SH-SY5Y (cell line): ENCODE results near the gene AK1.

Experiments
- GATA2 ChIP-seq: IDR thresholded peaks from 2 replicates; pipeline ENCODE4 v1.6.1; 2011; ENCODE audit warnings: mild to moderate bottlenecking, low read depth, low read length
- GATA3 ChIP-seq: IDR thresholded peaks from 2 replicates; pipeline ENCODE4 v1.6.1; 2011; ENCODE audit warnings: low read depth, mild to moderate bottlenecking, low read length, moderate library complexity

- no peak for TF ChIP-seq GATA3
- TF ChIP-seq GATA2: no peak
These were observed 10.3 kb upstream of the AK1 start for GRCh38 chr9:127887792-127888191.
